Measurements from ENCODE around the gene MYOZ2.

The MYOZ2 gene

DNA sequence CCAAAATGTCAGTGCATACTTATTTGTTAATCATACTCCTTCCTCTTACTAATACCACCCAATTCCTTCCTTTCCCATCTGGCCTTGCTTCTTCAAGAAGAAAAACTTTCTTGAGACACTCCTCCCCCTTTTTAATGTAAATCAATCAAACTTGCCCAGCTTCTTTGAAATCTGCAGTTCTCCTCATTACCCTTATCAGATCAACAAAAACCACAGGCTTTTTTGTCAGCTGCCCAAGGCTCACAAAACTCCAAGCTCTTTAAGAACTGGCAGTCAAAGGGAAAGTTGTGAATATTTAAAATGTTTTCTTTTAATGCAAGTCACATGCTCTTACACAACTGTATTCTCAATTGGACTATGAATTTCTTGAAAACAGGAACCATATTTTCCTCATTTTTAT is 11.3 kb upstream of the MYOZ2 start:
- no peak overlapping the region for H3K4me3 ChIP-seq (ENCODE audit: low read depth, low read length)
- TF ChIP-seq, protein P1, sequence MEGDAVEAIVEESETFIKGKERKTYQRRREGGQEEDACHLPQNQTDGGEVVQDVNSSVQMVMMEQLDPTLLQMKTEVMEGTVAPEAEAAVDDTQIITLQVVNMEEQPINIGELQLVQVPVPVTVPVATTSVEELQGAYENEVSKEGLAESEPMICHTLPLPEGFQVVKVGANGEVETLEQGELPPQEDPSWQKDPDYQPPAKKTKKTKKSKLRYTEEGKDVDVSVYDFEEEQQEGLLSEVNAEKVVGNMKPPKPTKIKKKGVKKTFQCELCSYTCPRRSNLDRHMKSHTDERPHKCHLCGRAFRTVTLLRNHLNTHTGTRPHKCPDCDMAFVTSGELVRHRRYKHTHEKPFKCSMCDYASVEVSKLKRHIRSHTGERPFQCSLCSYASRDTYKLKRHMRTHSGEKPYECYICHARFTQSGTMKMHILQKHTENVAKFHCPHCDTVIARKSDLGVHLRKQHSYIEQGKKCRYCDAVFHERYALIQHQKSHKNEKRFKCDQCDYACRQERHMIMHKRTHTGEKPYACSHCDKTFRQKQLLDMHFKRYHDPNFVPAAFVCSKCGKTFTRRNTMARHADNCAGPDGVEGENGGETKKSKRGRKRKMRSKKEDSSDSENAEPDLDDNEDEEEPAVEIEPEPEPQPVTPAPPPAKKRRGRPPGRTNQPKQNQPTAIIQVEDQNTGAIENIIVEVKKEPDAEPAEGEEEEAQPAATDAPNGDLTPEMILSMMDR (IDR thresholded peaks at IDR 0.05; ENCODE audit: insufficient read depth, low read depth, low read length, missing control alignments): no peak
- no peak for DNase-seq (ENCODE audit: low read depth)

DNA sequence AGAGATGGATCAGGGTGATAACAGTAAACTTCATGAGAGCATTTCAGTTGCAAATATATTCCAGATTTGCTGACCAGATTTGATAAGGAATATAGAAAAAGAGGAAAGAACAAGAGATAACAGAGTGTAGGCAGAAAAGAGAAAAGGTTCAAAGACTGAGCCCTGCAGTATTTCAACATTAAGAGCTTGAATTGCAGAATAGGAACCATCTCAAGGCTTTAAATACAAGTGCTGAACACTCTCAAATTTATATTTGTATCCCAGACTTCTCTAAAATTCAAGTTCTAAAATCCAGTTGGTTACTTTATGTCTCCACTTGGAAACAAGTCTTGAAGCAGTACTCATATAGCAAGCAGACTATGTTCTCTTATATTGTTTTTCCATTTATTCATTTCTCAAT is 9.7 kb upstream of the MYOZ2 start:
- no peak overlapping the region for H3K4me3 ChIP-seq (ENCODE audit: low read depth, low read length)
- DNase-seq (ENCODE audit: low read depth): no peak
- TF ChIP-seq, protein P1 (IDR thresholded peaks at IDR 0.05; ENCODE audit: insufficient read depth, low read depth, low read length, missing control alignments): no peak

DNA sequence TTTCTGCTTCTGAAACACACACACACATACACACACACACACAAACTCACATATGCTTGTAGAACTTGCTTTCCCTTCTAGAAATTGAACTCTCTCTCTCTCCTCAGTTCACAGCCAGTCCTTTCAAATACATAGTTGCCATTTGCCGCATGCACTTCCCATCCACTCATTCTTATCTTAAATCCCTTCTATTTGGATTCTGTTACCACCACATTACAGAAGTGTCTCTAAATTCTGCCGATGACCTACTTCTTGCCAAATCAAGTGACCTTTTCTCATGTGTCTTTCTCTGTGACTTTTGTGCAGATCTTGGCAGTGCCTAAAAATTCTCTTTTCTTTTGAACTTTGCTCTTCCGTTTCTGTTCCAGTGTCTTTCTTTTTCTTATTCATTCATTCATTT is 7.5 kb upstream of the MYOZ2 start:
- no peak overlapping the region for H3K4me3 ChIP-seq (ENCODE audit: low read depth, low read length)
- DNase-seq (ENCODE audit: low read depth): no peak
- TF ChIP-seq, protein P1 (IDR thresholded peaks at IDR 0.05; ENCODE audit: insufficient read depth, low read depth, low read length, missing control alignments): no peak

DNA sequence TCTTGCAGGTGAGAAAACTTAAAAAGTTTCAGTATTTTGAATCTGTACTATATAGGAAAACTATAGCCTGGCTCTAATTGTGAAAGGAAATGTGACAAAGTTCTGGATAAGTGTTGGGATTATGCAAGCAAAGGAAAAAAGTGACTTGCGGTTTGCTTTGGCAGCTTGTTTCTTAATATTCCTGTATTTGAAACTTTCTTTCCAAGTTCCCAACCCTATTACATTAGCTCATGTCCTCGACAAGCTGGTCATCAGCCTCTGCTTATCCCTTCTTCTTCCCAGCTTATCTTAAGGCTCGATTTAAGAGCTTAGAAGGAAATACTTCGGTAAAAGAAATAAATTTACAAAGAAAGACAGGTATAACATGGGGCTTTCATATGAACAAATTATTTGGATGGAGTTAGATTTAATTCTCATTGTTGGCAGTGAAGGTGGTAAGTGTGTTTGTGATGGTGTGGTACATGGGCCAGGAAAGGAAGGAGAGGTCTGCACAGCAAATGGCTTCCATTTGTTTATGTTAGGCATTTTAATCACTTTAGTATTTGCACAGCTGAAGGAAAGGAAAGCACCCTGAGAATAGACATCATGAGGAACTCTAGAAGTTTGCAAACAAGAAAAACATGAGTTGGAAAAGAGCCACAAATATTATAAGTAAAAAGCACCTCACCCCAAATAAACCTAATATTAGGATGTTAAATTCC is 5.1 kb upstream of the MYOZ2 start:
- DNase-seq (ENCODE audit: low read depth): no peak
- H3K4me3 ChIP-seq (ENCODE audit: low read depth, low read length): no peak overlapping the region
- TF ChIP-seq, protein P1 (IDR thresholded peaks at IDR 0.05; ENCODE audit: insufficient read depth, low read depth, low read length, missing control alignments): no peak

DNA sequence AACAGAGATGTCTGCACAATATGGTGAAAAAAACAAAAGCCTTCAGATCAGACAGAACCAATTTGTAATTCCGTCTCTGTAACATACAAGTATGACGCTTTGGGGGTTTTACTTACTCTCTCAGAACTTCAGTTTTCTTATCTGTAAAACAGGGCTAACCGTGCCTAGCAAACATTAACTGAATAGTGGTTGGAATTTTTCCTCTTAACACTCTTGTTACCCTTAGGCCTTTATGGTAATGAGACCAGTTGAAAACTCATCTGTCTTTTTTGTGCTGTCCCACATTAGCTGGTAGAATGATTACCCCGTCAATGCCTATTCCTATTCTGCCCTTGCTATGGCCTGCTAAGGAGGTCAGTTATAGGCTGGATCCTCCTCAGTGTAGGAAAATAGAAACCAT is 4.5 kb upstream of the MYOZ2 start:
- H3K4me3 ChIP-seq (ENCODE audit: low read depth, low read length): no peak overlapping the region
- TF ChIP-seq, protein P1 (IDR thresholded peaks at IDR 0.05; ENCODE audit: insufficient read depth, low read depth, low read length, missing control alignments): no peak
- no peak for DNase-seq (ENCODE audit: low read depth)

DNA sequence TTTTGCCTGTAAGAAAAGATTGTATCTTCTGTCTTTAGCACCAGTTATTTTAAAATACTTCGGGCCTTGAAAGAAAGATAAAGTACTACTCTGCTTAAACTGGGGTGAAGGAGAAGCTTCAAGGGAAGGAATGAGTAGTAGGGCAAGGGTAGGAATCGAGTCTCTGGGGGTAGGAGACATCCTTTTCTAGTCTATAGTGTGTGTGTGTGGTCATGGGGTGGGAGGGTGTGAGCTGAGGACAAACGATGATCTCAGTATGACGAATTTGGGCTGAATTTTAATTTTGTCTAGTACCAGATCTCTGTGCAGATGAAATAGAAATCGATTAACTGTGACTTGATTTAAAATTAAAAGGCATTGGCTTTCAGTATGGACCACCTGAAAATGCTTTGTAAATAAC is 3.3 kb upstream of the MYOZ2 start:
- TF ChIP-seq, protein P1 (IDR thresholded peaks at IDR 0.05; ENCODE audit: insufficient read depth, low read depth, low read length, missing control alignments): no peak
- DNase-seq (ENCODE audit: low read depth): no peak
- H3K4me3 ChIP-seq (ENCODE audit: low read depth, low read length): no peak overlapping the region

DNA sequence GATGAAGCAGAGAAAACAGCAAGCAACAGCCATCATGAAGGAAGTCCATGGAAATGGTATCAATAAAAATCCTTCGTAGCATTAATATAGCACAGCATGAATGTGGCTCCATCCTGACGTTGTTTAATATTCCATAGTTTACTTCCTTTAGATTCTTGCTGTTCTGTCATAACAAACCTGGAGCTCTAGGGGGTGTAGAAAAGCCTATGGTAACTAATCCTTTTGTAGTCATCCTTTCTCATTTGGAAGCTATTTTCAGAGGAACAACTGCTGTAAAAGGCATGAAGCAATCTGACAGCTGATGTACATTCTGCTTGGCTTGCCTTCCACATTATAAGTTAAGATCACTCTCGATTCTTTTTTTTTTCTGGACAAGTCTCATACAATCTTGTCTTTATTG is 914 bp downstream of the MYOZ2 start:
- no peak overlapping the region for H3K4me3 ChIP-seq (ENCODE audit: low read depth, low read length)
- DNase-seq (ENCODE audit: low read depth): no peak
- TF ChIP-seq, protein P1 (IDR thresholded peaks at IDR 0.05; ENCODE audit: insufficient read depth, low read depth, low read length, missing control alignments): no peak
